ENCODE measurements around the gene RPL19. TPM values are rescaled to one million over a fixed set of nuclear protein-coding genes. Genes with fewer than 3 reads are reported as not detected.

The RPL19 gene
- total RNA-seq, 3 donors from 2014 or later = 1,315 to 1,492 (median 1,411) TPM

GRCh38 chr17:39199820-39200069, 338 bp upstream of the RPL19 start:
- peaks cover 15% of the 10 kb centered on the region for H3K36me3 ChIP-seq (ENCODE audit: low read depth)
- H3K4me3 ChIP-seq = no peak overlapping the region
- peaks cover 31% of the 10 kb centered on the region for H3K4me1 ChIP-seq (ENCODE audit: low read depth)
- H3K9me3 ChIP-seq = no peaks in the 10 kb centered on the region
- DNase-seq (peak; percentile 84 to 91 (median 90)), ATAC-seq (peak; percentile 86)
- intact Hi-C loops (cut with DNase I, micrococcal nuclease) = no loop called here
- TF ChIP-seq CTCF (IDR thresholded peaks at IDR 0.05) = no peak

GRCh38 chr17:39200957-39201510, 951 bp downstream of the RPL19 start:
- no peak for TF ChIP-seq CTCF (IDR thresholded peaks at IDR 0.05)
- Histone ChIP-seq H3K4me3 (peak overlapping the region; percentile 60), H3K36me3 (ENCODE audit: low read depth) (peaks cover 17% of the 10 kb centered on the region), H3K4me1 (ENCODE audit: low read depth) (peaks cover 28% of the 10 kb centered on the region), H3K9me3 (no peaks in the 10 kb centered on the region)
- intact Hi-C loops (cut with DNase I, micrococcal nuclease) = no loop called here
- ATAC-seq = no peak
- DNase-seq = no peak

- ATAC-seq = no peak
- DNase-seq = no peak
- H3K4me3 ChIP-seq = no peak overlapping the region
- H3K36me3 ChIP-seq (ENCODE audit: low read depth) = peaks cover 17% of the 10 kb centered on the region
- H3K4me1 ChIP-seq (ENCODE audit: low read depth) = peaks cover 21% of the 10 kb centered on the region
- no peaks in the 10 kb centered on the region for H3K9me3 ChIP-seq
- TF ChIP-seq CTCF (IDR thresholded peaks at IDR 0.05) = no peak
- intact Hi-C loops (cut with DNase I, micrococcal nuclease) = no loop called here
Observed at GRCh38 chr17:39204245-39204644, 4.2 kb downstream of the RPL19 start.

GRCh38 chr17:39205112-39205526, 5.0 kb downstream of the RPL19 start:
- no peak for TF ChIP-seq CTCF (IDR thresholded peaks at IDR 0.05)
- Histone ChIP-seq H3K9me3 (no peaks in the 10 kb centered on the region), H3K4me1 (ENCODE audit: low read depth) (peaks cover 29% of the 10 kb centered on the region), H3K4me3 (no peak overlapping the region), H3K36me3 (ENCODE audit: low read depth) (peaks cover 17% of the 10 kb centered on the region)
- no peak for DNase-seq
- intact Hi-C loops (cut with DNase I, micrococcal nuclease) = no loop called here
- ATAC-seq = no peak

GRCh38 chr17:39208136-39208535, 8.1 kb downstream of the RPL19 start:
- no peak for TF ChIP-seq CTCF (IDR thresholded peaks at IDR 0.05)
- H3K9me3 ChIP-seq = no peaks in the 10 kb centered on the region
- H3K4me3 ChIP-seq = no peak overlapping the region
- peaks cover 9% of the 10 kb centered on the region for H3K36me3 ChIP-seq (ENCODE audit: low read depth)
- H3K4me1 ChIP-seq (ENCODE audit: low read depth) = peaks cover 16% of the 10 kb centered on the region
- intact Hi-C loops (cut with DNase I, micrococcal nuclease) = no loop called here
- ATAC-seq (no peak), DNase-seq (no peak)

GRCh38 chr17:39208893-39209292, 8.8 kb downstream of the RPL19 start:
- Histone ChIP-seq H3K9me3 (no peaks in the 10 kb centered on the region), H3K4me3 (no peak overlapping the region), H3K36me3 (ENCODE audit: low read depth) (peaks cover 6% of the 10 kb centered on the region), H3K4me1 (ENCODE audit: low read depth) (peaks cover 16% of the 10 kb centered on the region)
- peak; percentile 75 to 86 (median 76) for DNase-seq
- intact Hi-C loops (cut with DNase I, micrococcal nuclease) = no loop called here
- no peak for TF ChIP-seq CTCF (IDR thresholded peaks at IDR 0.05)
- ATAC-seq = peak; percentile 86
